ENCODE data around the gene GBP5. TPM values are rescaled to one million over a fixed set of nuclear protein-coding genes. Genes with fewer than 3 reads are reported as not detected.
A peak's percentile ranks its signal among the peaks of the same experiment; 100 is the strongest.
"Not testable (repeated sequence)": the region's sequence is repeated elsewhere in the genome, so short reads cannot be mapped to it uniquely, and the experiment has no call there.

The GBP5 gene
- total RNA-seq, 1 donor from 2014 or later = 3.0 TPM

DNA sequence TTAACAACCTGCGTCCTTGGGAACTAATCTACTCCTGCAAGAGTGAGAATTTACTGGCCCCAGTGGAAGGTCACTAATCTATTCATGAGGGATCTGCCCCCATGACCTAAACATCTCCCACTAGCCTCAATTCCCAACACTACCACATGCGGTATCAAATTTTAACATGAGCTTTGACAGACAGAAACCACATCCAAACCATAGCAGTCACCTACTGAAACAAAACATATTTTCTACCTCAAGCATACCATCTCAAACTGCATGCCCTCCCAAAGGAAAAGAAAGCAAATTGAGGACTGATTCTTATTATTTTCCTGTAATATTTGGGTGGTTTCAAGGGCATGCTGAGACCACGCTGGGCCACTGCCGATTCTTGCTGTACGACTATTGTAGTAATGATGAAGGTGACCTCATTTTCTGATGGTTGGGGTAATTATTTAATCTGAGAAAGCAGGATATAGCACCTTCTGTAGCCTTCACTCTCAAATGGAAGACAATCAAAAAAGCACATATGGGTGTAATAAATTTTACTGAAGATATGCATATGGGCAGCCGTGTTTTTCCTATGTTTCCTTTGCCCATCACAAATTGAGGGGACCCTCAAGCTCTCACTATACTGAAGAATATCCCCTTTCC, 13.2 kb upstream of the GBP5 start:
- DNase-seq (ENCODE audit: extremely low read depth, low read depth, low spot score) = no peak

DNA sequence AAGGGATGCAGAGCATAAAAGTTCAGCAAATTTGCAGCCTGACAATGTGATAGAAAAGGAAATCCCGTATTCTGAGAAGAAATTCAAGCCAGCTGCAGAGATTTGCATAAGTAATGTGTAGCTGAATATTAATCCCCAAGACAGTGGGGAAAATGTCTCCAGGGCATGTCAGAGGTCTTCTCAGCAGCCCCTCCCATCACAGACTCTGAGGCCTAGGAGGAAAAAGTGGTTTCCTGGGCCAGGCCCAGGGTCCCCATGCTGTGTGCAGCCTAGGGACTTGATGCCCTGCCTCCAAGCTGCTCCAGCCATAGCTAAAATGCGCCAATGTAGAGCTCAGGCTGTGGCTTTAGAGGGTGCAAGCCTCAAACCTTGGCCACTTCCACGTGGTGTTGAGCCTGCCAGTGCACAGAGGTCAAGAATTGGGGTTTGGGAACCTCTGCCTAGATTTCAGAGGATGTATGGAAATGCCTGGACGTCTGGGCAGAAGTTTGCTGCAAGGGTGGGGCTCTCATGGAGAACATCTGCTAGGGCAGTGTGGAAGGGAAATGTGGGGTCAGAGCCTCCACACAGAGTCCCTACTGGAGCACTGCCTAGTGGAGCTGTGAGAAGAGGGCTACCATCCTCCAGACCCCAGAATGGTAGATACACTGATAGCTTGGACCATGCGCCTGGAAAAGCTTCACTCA, 11.6 kb upstream of the GBP5 start:
- DNase-seq (ENCODE audit: extremely low read depth, low read depth, low spot score) = not testable (repeated sequence)

DNA sequence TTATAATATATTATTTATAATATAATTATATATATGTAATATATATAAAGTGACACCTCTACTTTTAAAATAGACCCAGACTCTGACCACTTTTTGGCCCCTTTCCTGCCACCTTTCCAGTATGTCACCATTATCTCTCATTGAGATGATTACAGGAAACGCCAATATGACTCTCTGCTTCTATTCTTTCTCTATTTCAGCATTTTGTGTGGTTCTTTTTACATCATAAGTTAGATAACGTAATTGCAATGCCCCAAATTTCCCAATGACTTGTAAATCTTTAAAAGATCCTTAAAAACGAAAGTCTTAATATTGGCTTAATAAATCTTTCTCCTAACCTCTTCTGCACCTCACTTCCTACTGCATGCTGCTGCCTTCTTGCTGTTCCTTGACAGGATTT, 8.1 kb upstream of the GBP5 start:
- DNase-seq (ENCODE audit: extremely low read depth, low read depth, low spot score) = no peak

DNA sequence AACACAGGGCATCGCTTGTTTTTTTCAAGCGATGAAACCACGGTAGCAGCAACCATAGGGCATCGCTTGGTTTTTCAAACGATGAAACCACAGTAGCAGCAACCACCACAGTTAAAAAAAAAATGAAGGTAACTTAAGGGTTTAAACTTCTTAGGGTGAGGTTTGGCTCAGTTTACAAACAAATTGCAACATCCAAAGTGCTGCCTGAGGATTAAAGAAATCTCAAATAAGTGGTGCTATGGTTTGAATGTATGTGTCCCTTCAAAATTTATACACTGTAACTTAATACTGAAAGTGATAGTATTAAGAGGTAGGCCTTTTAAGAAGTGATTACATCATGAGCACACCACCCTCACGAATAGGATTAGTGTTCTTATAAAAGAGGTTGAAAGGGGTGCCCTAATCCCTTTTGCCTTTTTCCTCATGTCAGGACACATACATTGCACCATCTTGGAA, 6.4 kb upstream of the GBP5 start:
- no peak for DNase-seq (ENCODE audit: extremely low read depth, low read depth, low spot score)

DNA sequence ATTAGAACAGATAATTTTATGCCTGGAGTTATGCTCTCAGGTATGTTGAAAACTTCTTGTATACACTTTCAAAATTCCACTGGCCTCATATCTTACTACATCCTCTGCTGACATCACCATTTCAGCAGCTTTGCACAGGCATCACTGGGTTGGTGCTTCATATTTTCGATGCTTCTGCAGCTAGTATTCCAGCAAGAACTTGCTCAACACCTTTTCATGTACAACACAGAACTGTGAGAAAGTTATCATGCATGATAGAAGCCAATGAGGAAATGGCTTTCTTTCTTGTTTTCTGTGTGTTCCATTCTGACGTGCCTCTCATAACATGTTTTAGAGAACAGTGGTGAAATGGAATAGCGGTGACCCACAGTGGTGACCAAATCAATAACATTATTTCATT, 5.1 kb upstream of the GBP5 start:
- no peak for DNase-seq (ENCODE audit: extremely low read depth, low read depth, low spot score)

- DNase-seq (ENCODE audit: extremely low read depth, low read depth, low spot score) = no peak
These were observed 4.0 kb upstream of the GBP5 start for GRCh38 chr1:89276690-89277089.

GRCh38 chr1:89274411-89274857, 1.8 kb upstream of the GBP5 start:
- DNase-seq (ENCODE audit: extremely low read depth, low read depth, low spot score) = no peak

GRCh38 chr1:89273324-89273778, 691 bp upstream of the GBP5 start:
- no peak for DNase-seq (ENCODE audit: extremely low read depth, low read depth, low spot score)

- no peak for DNase-seq (ENCODE audit: extremely low read depth, low read depth, low spot score)
These were observed 1.2 kb downstream of the GBP5 start for GRCh38 chr1:89271341-89272015.

- DNase-seq (ENCODE audit: extremely low read depth, low read depth, low spot score) = no peak
These were observed 2.2 kb downstream of the GBP5 start for GRCh38 chr1:89270423-89270822.

DNA sequence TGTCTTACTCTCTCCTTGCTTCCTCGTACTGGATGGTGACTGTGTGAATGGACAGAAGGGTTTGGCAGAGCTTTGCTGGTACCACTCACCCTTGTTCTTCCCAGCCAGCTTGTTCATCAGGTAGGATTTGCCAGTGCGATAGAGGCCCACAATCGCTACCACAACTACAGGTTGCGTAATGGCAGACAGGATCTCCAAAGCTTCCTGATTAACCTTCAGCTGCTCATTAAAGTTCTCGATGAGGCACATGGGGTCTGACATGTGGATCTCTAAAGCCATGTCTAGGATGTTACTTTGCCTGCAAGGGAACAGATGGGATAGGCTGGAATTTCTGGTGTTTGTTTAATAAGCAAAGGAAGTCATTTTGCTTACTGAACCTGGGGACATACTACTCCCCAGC, 3.4 kb downstream of the GBP5 start:
- no peak for DNase-seq (ENCODE audit: extremely low read depth, low read depth, low spot score)

GRCh38 chr1:89262643-89263042, 10.0 kb downstream of the GBP5 start:
- peak; percentile 44 for DNase-seq (ENCODE audit: extremely low read depth, low read depth, low spot score)

DNA sequence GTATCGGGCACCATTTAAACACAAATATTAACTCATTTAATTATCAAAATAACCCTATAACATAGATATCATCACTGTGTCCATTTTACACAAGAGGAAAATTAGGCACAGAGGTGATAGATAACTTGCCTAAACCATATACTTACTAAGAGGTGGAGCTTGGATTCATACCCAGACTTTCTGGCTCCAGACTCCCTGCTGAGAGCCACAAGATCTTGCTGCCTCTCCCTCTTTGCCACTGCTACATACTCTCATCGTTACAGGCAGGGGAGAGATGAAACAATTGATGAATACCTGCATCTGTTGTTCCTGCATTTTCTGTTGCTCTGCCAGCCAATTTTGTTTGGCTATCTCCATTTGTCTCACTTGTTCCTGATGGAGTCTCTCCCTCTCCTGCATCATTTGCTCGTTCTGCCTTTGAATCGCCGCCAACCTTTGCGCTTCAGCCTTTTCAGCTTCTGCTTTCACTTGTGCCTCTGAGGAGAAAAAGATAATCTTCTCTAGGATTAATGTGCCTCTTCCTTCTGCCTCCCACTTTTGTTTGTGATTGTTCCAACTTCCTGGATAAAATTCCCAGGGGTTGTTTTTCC, 10.6 kb downstream of the GBP5 start:
- no peak for DNase-seq (ENCODE audit: extremely low read depth, low read depth, low spot score)

GRCh38 chr1:89260566-89261255, 11.9 kb downstream of the GBP5 start:
- no peak for DNase-seq (ENCODE audit: extremely low read depth, low read depth, low spot score)

GRCh38 chr1:89260042-89260441, 12.6 kb downstream of the GBP5 start:
- no peak for DNase-seq (ENCODE audit: extremely low read depth, low read depth, low spot score)

GRCh38 chr1:89259283-89259971, 13.2 kb downstream of the GBP5 start:
- no peak for DNase-seq (ENCODE audit: extremely low read depth, low read depth, low spot score)

GRCh38 chr1:89257041-89257440, 15.6 kb downstream of the GBP5 start:
- DNase-seq (ENCODE audit: extremely low read depth, low read depth, low spot score) = no peak

DNA sequence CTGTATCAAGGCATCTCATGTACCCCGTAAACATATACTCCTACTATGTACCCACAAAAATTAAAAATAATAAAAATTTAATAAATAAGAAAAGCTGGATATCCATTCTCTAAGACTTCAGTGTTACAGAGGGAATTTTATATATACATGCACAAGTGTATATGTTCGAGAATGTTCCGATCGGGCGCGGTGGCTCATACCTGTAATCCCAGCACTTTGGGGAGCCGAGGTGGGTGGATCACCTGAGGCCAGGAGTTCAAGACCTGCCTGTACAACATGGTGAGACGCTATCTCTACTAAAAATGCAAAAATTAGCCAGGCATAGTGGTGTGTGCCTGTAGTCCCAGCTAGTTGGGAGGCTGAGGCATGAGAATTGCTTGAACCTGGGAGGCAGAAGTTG, 17.1 kb downstream of the GBP5 start:
- not testable (repeated sequence) for DNase-seq (ENCODE audit: extremely low read depth, low read depth, low spot score)

DNA sequence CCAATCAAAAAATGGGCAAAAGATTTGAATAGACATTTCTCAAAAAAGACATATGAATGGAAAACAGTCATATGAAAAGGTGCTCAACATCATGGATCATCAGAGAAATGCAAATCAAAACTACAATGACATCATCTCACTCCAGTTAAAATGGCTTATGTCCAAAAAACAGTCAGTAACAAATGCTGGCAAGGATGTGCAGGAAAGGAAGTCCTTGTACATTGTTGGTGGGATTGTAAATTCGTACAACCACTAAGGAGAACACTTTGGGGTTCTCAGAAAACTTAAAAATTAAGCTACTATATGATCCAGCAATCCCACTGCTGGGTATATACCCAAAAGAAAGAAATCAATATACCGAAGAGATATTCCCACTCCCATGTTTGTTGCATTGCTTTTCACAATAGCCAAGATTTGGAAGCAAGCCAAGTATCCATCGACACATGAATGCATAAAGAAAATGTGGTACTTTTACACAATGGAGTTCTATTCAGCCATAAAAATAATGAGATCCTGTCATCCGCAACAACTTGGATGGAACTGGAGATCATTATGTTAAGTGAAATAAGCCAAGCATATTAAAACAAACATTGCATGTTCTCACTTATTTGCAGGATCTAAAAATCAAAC, 17.9 kb downstream of the GBP5 start:
- DNase-seq (ENCODE audit: extremely low read depth, low read depth, low spot score) = peak; percentile 68

- DNase-seq (ENCODE audit: extremely low read depth, low read depth, low spot score) = no peak
These were observed 29.6 kb downstream of the GBP5 start for GRCh38 chr1:89243046-89243445.
